ENCODE measurements around the gene RAPGEF1. TPM values are rescaled to one million over a fixed set of nuclear protein-coding genes. Genes with fewer than 3 reads are reported as not detected.

The RAPGEF1 gene
- total RNA-seq, 1 experiment from 2014 or later = 25.2 TPM

DNA sequence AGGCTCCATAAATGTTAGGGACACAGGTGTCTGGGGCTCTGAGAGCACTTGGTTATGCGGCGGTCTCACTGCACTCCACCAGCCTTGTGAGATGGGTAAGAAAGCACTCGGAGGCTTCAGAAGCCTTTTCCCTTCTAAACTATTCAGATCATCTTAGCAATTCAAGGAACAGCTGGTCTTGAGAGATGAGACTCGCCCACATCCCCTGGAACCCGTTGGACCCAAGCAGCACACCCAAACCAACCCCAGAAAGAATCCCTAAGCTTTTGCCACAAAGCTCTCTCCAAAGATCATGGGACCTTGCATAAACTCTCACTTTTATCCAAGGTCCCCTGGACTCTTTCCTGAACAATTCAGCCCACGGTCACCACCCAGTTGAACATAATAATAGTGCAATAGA lies 90.2 kb downstream of the RAPGEF1 start:
- ATAC-seq = no peak
- H3K79me2 ChIP-seq (ENCODE audit: low read length) = peaks cover 4% of the 10 kb centered on the region; the same call in 1 of the 2 replicates
- H3K9me3 ChIP-seq (ENCODE audit: low read length) = no peaks in the 10 kb centered on the region
- H4K20me1 ChIP-seq (ENCODE audit: low read length) = no peaks in the 10 kb centered on the region
- ChIA-PET POLR2A (ENCODE audit: unreplicated experiment) (no interaction called here), CTCF (no interaction called here)
- no peaks in the 10 kb centered on the region for H3K9me2 ChIP-seq (replicated peaks; ENCODE audit: low read length)
- no peak for DNase-seq
- H3F3A ChIP-seq (ENCODE audit: low read length, unreplicated experiment) = no peaks in the 10 kb centered on the region
- no peak overlapping the region for H3K4me3 ChIP-seq (ENCODE audit: low read length)
- peaks cover 8% of the 10 kb centered on the region for H3K4me1 ChIP-seq (ENCODE audit: insufficient read depth, low read length)
- H2AFZ ChIP-seq (ENCODE audit: low read length) = no peak overlapping the region
- no peak overlapping the region for H3K27ac ChIP-seq (ENCODE audit: low read length)
- TF ChIP-seq, protein P1, sequence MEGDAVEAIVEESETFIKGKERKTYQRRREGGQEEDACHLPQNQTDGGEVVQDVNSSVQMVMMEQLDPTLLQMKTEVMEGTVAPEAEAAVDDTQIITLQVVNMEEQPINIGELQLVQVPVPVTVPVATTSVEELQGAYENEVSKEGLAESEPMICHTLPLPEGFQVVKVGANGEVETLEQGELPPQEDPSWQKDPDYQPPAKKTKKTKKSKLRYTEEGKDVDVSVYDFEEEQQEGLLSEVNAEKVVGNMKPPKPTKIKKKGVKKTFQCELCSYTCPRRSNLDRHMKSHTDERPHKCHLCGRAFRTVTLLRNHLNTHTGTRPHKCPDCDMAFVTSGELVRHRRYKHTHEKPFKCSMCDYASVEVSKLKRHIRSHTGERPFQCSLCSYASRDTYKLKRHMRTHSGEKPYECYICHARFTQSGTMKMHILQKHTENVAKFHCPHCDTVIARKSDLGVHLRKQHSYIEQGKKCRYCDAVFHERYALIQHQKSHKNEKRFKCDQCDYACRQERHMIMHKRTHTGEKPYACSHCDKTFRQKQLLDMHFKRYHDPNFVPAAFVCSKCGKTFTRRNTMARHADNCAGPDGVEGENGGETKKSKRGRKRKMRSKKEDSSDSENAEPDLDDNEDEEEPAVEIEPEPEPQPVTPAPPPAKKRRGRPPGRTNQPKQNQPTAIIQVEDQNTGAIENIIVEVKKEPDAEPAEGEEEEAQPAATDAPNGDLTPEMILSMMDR (conservative IDR thresholded peaks at IDR 0.05; ENCODE audit: low read depth, low read length) = no peak
- TF ChIP-seq EZH2phosphoT487 (IDR thresholded peaks at IDR 0.05; ENCODE audit: borderline replicate concordance, low read length) = no peak
- TF ChIP-seq EZH2 (IDR thresholded peaks at IDR 0.05; ENCODE audit: low read length, unreplicated experiment) = no peak
- H3K27me3 ChIP-seq (ENCODE audit: low read length) = no peaks in the 10 kb centered on the region
- H3K36me3 ChIP-seq (ENCODE audit: low read depth, low read length) = peaks cover 3% of the 10 kb centered on the region; the same call in 1 of the 2 replicates
- BruUV-seq (replicated peaks) = no TSS peak
- no peak overlapping the region for H3K4me2 ChIP-seq (ENCODE audit: low read length)
- intact Hi-C loops (cut with micrococcal nuclease) = no loop called here
- H3K9ac ChIP-seq (ENCODE audit: low read length) = no peak overlapping the region

DNA sequence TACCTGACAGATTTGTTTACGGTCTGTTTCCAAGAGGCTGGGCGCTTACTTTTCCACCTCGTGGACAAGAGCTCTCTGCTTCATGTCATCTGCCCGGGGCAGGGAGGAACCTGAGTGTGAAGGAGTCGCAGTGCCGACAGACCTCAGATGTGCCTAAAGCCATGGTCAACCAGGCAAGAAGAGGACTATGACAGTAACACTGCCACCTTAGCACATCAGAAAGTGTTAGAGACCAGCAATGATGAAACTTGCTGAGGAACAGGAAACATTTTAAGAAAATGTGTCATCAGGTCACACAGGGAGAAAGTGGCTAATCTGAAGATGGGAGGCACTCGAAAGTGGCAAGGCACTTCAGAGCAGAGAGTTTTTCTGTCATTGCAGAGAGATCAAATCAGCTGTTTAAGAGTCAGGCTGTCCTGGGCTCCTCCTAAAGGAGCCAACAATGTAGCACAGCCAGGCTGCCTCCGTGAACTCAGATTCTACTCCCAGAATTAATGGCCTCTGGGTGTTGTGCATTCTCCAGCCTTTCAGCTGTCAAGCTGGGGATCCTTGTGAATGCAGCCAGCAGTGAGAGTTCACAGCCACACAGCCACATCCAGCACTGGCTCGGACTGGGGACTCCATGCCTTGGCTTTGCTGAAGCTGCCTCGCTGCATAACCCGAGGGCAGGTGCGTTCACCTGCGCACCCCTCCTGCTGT lies 94.6 kb downstream of the RAPGEF1 start:
- ATAC-seq = no peak

More for the DNA sequence above, 94.6 kb downstream of the RAPGEF1 start:
- no peaks in the 10 kb centered on the region for H3K27me3 ChIP-seq (ENCODE audit: low read length)
- no peaks in the 10 kb centered on the region for H3F3A ChIP-seq (ENCODE audit: low read length, unreplicated experiment)
- H3K27ac ChIP-seq (ENCODE audit: low read length) = no peak overlapping the region
- H3K9ac ChIP-seq (ENCODE audit: low read length) = no peak overlapping the region
- peaks cover 3% of the 10 kb centered on the region; the same call in 1 of the 2 replicates for H3K36me3 ChIP-seq (ENCODE audit: low read depth, low read length)
- no peak for TF ChIP-seq EZH2 (IDR thresholded peaks at IDR 0.05; ENCODE audit: low read length, unreplicated experiment)
- TF ChIP-seq, protein P1 (conservative IDR thresholded peaks at IDR 0.05; ENCODE audit: low read depth, low read length) = no peak
- no peak for TF ChIP-seq EZH2phosphoT487 (IDR thresholded peaks at IDR 0.05; ENCODE audit: borderline replicate concordance, low read length)
- CTCF ChIA-PET = no interaction called here
- H3K4me2 ChIP-seq (ENCODE audit: low read length) = no peak overlapping the region
- no peaks in the 10 kb centered on the region for H3K4me1 ChIP-seq (ENCODE audit: insufficient read depth, low read length)
- no peaks in the 10 kb centered on the region for H3K9me2 ChIP-seq (replicated peaks; ENCODE audit: low read length)
- no peaks in the 10 kb centered on the region for H3K9me3 ChIP-seq (ENCODE audit: low read length)
- no peak overlapping the region for H2AFZ ChIP-seq (ENCODE audit: low read length)
- POLR2A ChIA-PET (ENCODE audit: unreplicated experiment) = no interaction called here
- H3K79me2 ChIP-seq (ENCODE audit: low read length) = no peaks in the 10 kb centered on the region
- H4K20me1 ChIP-seq (ENCODE audit: low read length) = no peaks in the 10 kb centered on the region
- BruUV-seq (replicated peaks) = no TSS peak
- no peak overlapping the region for H3K4me3 ChIP-seq (ENCODE audit: low read length)
- intact Hi-C loops (cut with micrococcal nuclease) = no loop called here
- no peak for DNase-seq

All from PC-3 (cell line).